Dedifferentiated amniotic fluid mesenchymal stem cell (primary cell): ENCODE results near the gene TMEM196.
"Not testable (repeated sequence)": the region's sequence is repeated elsewhere in the genome, so short reads cannot be mapped to it uniquely, and the experiment has no call there.

Experiments used
- DNase-seq: peaks from one replicate; pipeline ENCODE4 v3.0.0-alpha.2; 2016; ENCODE audit errors: extremely low spot score

Gene TMEM196

DNA sequence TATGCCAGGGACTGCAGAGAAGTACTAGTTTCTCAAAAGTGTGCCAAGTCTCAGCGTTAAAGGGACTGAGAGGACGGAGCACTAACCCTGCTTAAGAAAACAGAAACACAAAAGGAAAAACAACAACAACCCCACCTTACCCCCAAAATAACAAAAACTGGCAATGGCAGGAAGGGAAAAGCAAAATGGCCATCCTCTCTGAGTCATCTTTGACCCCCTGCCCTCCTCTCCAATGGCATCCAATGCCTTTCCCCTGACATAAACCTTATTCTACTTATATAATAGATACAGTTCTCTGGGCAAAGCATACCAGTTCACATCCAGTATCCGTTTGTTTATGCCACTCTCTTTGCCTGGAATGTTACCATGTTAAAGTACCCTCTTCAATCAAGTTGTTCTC, 66.2 kb downstream of the TMEM196 start:
- DNase-seq = no peak

DNA sequence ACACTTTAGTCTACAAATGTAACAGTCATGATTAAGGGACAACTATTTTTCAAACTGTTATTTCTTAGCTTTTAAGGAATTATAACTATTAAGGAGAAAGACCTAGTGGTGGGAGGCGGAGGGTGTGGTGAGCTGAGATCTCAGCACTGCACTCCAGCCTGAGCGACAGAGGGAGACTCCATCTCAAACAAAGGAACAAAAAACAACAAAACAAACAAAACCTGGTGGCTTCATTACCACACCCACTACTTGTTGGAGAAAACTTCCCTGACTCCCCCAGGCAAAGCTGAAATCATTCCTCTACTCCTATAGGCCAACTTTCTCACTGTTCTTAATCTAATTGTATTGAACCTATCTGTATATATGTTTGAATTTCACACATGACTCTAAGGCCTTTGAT, 67.8 kb downstream of the TMEM196 start:
- no peak for DNase-seq

DNA sequence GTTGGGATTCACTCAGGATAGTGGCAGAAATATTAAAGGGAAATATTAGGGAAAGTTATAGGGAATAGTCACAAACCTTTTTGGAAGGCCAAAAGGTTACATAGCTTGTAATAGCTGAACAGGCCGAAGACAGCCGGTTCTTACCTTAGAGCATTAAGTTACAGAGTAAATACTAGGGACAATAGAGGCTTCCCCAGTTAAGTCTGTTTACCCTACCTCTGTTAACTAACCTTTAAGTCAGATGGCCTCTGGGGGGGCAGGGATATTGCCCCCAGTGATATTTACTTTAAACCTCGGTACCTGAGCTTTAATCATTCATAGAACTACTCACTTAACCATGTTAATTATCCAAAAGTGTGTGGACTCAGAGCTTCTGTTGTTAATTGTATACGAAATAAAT, 71.9 kb downstream of the TMEM196 start:
- no peak for DNase-seq

DNA sequence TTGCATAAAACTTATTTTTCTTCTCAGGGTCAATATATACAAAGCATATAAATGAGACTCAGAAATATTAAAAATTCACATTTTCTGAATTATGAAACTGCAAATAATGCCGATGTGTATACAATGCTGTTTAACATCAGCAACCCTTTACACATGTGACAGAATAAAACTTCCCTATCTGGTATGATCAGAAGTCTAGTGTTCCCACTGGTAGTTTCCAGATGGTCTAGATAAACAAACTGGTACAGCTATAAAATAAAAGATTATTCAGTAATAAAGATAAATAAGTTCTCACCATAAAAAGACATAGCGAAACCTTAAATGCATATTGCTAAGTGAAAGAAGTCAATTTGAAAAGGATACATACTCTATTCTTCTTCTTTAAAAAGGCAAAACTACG, 72.5 kb downstream of the TMEM196 start:
- DNase-seq = no peak

DNA sequence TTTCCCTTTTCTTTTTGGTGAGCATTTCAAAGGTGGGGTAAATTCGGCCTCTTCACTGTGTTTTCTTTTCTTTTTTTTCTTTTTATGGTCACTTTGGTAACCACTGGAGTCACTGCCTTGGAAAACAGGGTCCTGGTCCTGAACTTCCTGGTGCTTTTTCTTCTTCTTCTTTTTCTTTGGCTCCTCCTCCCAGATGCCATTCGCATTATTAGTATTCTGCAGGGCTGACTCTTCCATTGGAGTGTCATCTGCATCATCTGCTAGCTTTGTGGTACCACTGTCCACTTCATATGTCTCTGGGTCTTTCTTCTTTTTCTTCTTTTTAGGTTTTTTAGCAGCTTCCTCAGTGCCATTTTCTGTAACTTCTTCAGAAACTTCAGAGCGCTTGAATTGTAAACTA, 75.1 kb downstream of the TMEM196 start:
- DNase-seq = no peak

DNA sequence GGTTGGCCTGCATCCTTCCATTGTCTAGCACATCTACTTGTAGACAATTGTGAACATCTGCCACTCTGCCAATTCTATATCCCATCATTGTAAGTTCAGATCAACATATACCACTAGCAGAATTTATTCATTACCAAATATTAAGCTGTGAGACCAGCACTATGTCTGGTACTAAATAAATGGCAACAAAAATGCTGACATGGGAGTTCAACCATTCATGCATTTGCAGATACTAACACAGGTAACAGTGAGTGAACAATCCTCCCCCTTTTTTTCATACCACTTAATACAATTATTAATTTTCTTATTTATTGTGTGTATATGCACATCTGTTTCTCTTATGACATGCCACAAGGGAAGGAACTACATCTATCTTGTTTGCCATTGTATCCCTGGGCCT, 76.5 kb downstream of the TMEM196 start:
- no peak for DNase-seq

DNA sequence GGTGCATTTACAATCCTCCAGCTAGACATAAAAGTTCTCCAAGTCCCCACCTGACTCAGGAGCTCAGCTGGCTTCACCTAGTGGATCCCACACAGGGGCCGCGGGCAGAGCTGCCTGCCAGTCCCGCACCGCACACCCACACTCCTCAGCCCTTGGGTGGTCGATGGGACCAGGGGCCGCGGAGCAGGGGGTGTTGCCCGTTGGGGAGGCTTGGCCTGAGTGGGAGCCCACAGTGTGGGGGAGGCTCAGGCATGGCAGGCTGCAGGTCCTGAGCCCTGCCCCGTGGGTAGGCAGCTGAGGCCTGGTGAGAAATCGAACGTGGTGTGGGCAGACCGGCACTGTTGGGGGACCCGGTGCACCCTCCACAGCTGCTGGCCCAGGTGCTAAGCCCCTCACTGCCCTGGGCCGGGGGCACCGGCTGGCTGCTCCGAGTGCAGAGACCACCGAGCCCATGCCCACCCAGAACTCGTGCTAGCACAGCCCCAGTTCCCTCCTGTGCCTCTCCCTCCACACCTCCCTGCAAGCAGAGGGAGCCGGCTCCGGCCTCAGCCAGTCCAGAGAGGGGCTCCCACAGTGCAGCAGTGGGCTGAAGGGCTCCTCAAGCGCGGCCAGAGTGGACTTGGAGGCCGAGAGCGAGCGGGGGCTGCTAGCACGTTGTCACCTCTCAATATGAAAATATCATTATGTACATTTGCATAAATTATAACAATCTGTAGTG, 81.1 kb downstream of the TMEM196 start:
- DNase-seq = no peak

DNA sequence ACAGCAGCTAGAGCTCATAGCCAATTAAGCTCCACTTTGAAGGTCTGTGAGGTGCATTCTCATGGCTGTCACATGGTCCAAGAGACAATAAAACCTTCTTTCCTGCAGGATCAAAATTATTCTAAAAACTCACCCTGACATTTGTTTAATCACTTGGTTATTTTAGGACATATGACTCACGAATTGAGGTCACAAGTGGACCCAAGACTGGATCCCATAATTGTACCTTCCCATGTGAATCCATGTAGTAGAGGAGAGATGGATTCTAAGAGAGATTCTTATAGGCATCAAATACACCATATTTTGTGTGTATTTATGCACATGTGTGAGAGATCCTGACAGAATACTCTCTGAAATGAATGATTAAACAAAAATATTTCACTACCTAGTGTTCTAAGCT, 82.7 kb downstream of the TMEM196 start:
- no peak for DNase-seq

DNA sequence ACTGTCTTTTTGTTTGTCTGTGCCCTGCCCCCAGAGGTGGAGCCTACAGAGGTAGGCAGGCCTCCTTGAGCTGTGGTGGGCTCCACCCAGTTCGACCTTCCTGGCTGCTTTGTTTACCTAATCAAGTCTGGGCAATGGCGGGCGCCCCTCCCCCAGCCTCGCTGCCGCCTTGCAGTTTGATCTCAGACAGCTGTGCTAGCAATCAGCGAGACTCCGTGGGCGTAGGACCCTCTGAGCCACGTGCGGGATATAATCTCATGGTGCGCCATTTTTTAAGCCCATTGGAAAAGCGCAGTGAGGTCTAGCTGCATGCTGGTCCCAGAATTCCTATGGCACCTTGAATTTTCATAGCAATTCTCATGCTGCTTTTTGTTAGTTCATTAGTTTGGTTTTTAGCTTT, 84.3 kb downstream of the TMEM196 start:
- not testable (repeated sequence) for DNase-seq

DNA sequence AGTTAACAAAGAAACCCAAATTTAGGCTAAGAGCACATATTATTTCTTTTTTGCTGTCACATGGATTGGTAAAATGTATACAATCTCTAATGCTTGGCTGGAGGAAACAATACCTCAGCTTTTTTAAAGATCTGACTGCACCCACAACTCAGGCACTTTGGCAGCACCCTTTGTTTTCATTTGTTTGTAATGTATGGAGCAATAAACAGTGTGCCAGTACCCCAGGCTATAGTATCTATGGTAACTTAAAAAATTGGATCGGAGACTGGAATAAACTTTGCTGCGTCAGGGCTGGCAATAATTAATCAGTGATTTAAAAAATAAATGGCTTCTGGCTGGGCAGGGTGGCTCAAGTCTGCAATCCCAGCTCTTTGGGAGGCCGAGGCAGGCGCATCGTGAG, 91.8 kb downstream of the TMEM196 start:
- no peak for DNase-seq

DNA sequence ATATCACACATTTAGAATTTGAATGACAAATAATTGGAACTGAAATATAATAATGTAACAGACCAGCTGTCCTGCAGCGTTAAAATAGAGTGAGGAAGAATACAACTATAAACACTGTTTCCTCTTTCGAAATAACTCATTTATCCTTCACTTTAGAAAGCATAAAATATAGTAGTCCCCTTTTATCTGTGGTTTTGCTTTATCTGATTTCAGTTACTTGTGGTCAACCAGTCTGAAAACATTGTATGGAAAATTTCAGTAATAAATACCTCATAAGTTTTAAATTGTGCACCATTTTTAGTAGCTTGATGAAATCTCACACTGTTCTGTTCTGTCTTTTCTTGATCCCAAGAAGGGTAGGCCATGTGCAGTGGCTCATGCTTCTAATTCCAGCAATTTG, 96.2 kb downstream of the TMEM196 start:
- no peak for DNase-seq

DNA sequence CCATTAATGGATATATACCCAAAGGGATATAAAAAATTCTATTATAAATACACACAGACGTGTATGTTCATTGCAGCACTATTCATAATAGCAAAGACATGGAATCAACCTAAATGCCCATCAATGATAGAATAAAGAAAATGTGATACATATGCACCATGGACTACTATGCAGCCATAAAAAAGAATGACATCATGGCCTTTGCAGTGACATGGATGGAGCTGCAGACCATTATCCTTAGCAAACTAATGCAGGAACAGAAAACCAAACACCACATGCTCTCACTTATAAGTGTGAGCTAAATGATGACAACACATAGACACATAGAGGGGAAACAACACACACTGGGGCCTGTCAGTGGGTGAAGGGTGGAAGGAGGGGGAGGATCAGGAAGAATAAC, 97.6 kb downstream of the TMEM196 start:
- DNase-seq = no peak

DNA sequence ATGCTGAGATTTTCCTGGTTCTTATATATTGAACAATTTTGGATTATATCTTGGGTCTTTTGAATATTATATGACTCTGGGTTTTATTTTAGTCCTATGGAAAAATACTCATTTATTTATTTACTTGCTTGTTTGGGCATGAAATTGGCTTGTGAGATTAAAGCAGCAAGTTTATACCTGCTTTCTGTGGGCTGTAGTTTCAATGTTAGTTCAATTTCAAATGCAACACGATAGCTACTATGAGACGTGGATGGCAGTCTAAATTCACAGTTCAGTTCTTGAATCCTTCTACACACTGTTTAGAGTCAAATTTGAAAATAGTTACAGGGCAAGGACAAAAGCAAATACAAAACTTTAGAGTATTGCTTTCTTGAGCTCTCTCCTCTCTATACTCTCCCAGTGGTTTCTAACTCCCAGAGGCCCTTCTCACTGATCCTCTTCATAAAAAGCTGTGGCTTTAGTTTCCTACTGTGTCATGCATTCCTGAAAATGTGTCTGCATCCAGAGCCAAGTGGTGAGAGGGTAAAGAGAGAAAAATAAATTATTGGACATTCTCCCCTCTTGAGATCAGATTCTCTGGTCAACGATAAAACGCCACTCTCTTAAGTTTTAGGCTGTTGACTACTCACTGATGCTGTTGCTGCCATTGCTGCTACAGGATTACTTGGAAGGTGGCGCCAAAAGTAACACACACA, 99.0 kb downstream of the TMEM196 start:
- DNase-seq = no peak

DNA sequence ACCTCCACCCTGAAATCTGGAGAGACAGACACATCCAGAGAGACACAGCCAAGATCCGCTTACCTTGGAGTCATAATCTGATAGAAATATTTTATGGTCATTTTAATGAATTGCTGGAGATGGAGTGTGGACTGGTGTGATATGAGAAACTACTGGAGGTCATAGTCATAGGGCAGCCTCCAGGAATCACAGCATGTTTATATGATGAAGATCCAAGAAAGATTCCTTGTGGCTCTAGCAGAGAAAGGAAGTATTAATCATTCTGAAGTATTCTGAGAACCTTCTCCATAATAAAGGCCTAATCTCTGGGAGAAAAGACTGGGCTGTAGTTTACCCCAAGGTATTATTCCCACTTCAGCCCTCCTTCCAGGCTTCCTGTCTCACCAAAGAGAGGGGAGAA, 102.6 kb downstream of the TMEM196 start:
- DNase-seq = no peak
